Stomach (tissue), 9 donors: ENCODE results near the gene CCDC127. TPM values are rescaled to one million over a fixed set of nuclear protein-coding genes. Genes with fewer than 3 reads are reported as not detected.

Experiments used
- DNase-seq, 2 donors: peaks; one replicate each; pipeline versions ENCODE4 v3.0.0 to v3.0.0-alpha.2; 2013 to 2019
- H3K27ac ChIP-seq, 5 donors: fragments of 200-600 bp in 4 of 5; sonication (generic) in 4 of 5; one replicate each; pipeline ENCODE4 v1.5.1; 2013 to 2019; ENCODE audit warnings: mild to moderate bottlenecking in 1 of 5, moderate library complexity in 1 of 5
- H3K27me3 ChIP-seq, 3 donors: fragments of 200-600 bp; sonication (generic); one replicate each; pipeline ENCODE4 v1.5.1; 2017 to 2019; ENCODE audit warnings: mixed run types in 1 of 3
- H3K36me3 ChIP-seq, 4 donors: fragments of 200-600 bp; sonication (generic); 1 replicate in 3 of 4; 2 replicates in 1 of 4; pipeline ENCODE4 v1.5.1; 2016 to 2019
- H3K4me1 ChIP-seq, 4 donors: fragments of 200-600 bp; sonication (generic); one replicate each; pipeline ENCODE4 v1.5.1; 2016 to 2019
- H3K4me3 ChIP-seq, 4 donors: fragments of 200-600 bp; sonication (generic) in 3 of 4; one replicate each; pipeline ENCODE4 v1.5.1; 2016 to 2019; ENCODE audit warnings: mild to moderate bottlenecking in 1 of 4
- H3K9me3 ChIP-seq, 4 donors: fragments of 200-600 bp; sonication (generic); one replicate each; pipeline ENCODE4 v1.5.1; 2016 to 2019
- EP300 ChIP-seq: sonication (generic); formaldehyde crosslinking; IDR thresholded peaks from one replicate; pipeline ENCODE4 v1.6.1; 2017; ENCODE audit warnings: antibody characterized with exemption
- POLR2A ChIP-seq, 4 donors: fragments of 450-650 bp; IDR thresholded peaks; one replicate each; pipeline ENCODE4 v1.6.1; 2016; ENCODE audit warnings: antibody characterized with exemption in 4 of 4, control low read depth in 2 of 4, mild to moderate bottlenecking in 1 of 4, moderate library complexity in 1 of 4
- POLR2AphosphoS5 ChIP-seq, 3 donors: sonication (generic); formaldehyde crosslinking; IDR thresholded peaks; one replicate each; pipeline ENCODE4 v1.6.1; 2016; ENCODE audit warnings: antibody characterized with exemption in 3 of 3
- WGBS, 5 donors: extraction: QIAGEN DNeasy Blood & Tissue Kit in 3 of 5; methylation state at CpG; one replicate each; pipeline versions ENCODE4 v1.1.5 to v1.1.7; 2013 to 2018; 5-methylcytosine and 5-hydroxymethylcytosine counted together
- intact Hi-C: fragments of 100-400 bp; cut with DNase I; formaldehyde crosslinking; loops from one replicate; pipeline ENCODE4 v1.15.1; 2023; ENCODE audit warnings: low total_unique reads
- polyA plus RNA-seq, 3 donors: library from polyadenylated mRNA; stranded (reverse); fragments of 200-250 nt; gene quantifications; one replicate each; pipeline ENCODE4 v1.2.3, GENCODE V29; 2013
- total RNA-seq, 5 donors: library from RNA; depleted of rRNA; stranded (reverse); fragments of >200 nt; gene quantifications; one replicate each; pipeline versions ENCODE4 v1.1.0 to v1.2.3, GENCODE V29; 2014 to 2016
- TF ChIP-seq, protein P1 (sequence below), 7 experiments: fragments of 450-650 bp in 4 of 7; fragments of 200-600 bp in 3 of 7; sonication (generic) in 3 of 7; IDR thresholded peaks; one replicate each; pipeline ENCODE4 v1.5.1; 2016 to 2019; ENCODE audit warnings: antibody characterized with exemption in 7 of 7, control low read depth in 2 of 7, mild to moderate bottlenecking in 1 of 7
- donor health status: healthy with polysubstance abuse.
- donor health status: Bipolar disorder and iron deficiency.
- donor health status: healthy.

CCDC127 gene
- total and polyA plus RNA-seq, 8 donors, result 1.2 to 8.5 (median 1.8) TPM

DNA sequence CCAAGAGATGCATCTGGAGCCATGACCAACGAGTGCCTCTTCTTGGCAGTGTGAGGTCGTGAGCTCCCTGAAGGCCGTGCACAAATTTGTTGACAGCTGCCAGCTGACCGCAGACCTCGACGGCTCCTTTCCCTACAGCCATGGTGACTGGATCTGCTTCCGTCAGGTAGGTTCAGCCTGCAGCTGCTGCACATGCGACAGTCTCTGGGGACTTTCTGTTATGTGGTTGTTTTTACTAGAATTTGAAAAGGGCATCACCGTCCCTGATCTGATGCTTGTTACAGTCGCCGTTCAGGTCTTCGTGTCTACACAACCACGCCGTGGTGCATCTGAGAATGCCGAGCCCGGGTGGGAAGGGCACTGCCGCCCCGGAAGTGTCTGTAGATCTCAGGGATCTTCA, 63.1 kb downstream of the CCDC127 start:
- TF ChIP-seq, protein P1, sequence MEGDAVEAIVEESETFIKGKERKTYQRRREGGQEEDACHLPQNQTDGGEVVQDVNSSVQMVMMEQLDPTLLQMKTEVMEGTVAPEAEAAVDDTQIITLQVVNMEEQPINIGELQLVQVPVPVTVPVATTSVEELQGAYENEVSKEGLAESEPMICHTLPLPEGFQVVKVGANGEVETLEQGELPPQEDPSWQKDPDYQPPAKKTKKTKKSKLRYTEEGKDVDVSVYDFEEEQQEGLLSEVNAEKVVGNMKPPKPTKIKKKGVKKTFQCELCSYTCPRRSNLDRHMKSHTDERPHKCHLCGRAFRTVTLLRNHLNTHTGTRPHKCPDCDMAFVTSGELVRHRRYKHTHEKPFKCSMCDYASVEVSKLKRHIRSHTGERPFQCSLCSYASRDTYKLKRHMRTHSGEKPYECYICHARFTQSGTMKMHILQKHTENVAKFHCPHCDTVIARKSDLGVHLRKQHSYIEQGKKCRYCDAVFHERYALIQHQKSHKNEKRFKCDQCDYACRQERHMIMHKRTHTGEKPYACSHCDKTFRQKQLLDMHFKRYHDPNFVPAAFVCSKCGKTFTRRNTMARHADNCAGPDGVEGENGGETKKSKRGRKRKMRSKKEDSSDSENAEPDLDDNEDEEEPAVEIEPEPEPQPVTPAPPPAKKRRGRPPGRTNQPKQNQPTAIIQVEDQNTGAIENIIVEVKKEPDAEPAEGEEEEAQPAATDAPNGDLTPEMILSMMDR (IDR thresholded peaks at IDR 0.05), result no peak
- TF ChIP-seq POLR2AphosphoS5 (IDR thresholded peaks at IDR 0.05) (no peak), POLR2A (IDR thresholded peaks at IDR 0.05) (no peak), EP300 (no peak)
- no peak for DNase-seq
- intact Hi-C loops, result no loop called here
- Histone ChIP-seq H3K27ac (no peak overlapping the region), H3K4me1 (no peaks in the 10 kb centered on the region), H3K36me3 (peaks cover 0 to 5% (median 0%) of the 10 kb centered on the region in 4 donors), H3K4me3 (no peak overlapping the region), H3K27me3 (peaks cover 0 to 16% (median 0%) of the 10 kb centered on the region in 3 donors), H3K9me3 (no peaks in the 10 kb centered on the region)
- WGBS, 5 donors, result 87 to 95% (median 93%) methylated on average over 18 of the region's 18 CpGs

DNA sequence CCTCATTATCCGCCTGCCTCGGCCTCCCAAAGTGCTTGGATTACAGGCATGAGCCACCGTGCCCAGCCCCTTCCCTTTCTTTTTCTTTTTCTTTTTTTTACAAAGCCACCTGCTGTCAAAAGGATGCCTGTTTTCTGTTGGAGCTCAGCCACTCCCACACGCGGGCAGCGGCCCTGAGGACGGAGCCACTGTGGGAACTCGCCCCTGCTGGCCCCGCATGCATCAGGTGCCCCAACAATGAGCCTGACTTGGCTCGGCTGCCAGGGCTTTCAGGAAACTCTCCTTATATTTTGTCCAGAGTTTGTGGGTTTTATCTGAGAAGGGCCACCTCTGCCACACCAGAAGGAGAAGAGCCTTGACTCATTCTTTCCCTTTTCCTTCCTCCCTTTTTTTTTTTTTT, 63.7 kb downstream of the CCDC127 start:
- H3K4me3 ChIP-seq, result no peak overlapping the region
- DNase-seq, result no peak
- WGBS, 5 donors, result 66 to 93% (median 83%) methylated on average over 10 of the region's 10 CpGs
- H3K27ac ChIP-seq, result no peak overlapping the region
- H3K36me3 ChIP-seq, result peaks cover 0 to 5% (median 0%) of the 10 kb centered on the region in 4 donors
- intact Hi-C loops, result no loop called here
- TF ChIP-seq EP300, result no peak
- TF ChIP-seq, protein P1 (IDR thresholded peaks at IDR 0.05), result no peak
- no peak for TF ChIP-seq POLR2A (IDR thresholded peaks at IDR 0.05)
- TF ChIP-seq POLR2AphosphoS5 (IDR thresholded peaks at IDR 0.05), result no peak
- no peaks in the 10 kb centered on the region for H3K4me1 ChIP-seq
- peaks cover 0 to 3% (median 0%) of the 10 kb centered on the region in 4 donors for H3K9me3 ChIP-seq
- peaks cover 0 to 11% (median 0%) of the 10 kb centered on the region in 3 donors for H3K27me3 ChIP-seq

DNA sequence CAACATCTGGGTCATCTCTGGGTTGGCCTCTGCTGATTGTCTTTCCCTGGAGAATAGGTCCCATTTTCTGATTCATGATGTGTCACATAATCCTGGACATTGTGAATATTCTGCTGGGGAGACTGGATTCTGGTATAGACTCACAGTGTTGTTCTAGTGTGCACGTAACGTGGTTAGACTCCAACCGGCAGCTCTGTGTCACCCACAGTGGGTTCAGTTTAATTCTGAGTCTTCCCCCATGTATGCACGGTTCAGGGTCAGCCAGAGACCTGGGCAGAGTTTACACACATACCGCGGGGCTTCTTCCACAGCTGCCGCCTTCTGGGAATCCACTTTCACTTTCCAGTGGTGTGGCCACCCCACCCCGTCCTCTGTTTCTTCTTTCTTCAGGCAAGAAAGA, 64.7 kb downstream of the CCDC127 start:
- Histone ChIP-seq H3K4me1 (no peaks in the 10 kb centered on the region), H3K27me3 (peaks cover 0 to under 1% (median 0%) of the 10 kb centered on the region in 3 donors), H3K4me3 (no peak overlapping the region), H3K36me3 (peaks cover 0 to 5% (median 0%) of the 10 kb centered on the region in 4 donors), H3K27ac (no peak overlapping the region), H3K9me3 (peaks cover 0 to 10% (median 2%) of the 10 kb centered on the region in 4 donors)
- no peak for DNase-seq
- intact Hi-C loops, result no loop called here
- TF ChIP-seq POLR2AphosphoS5 (IDR thresholded peaks at IDR 0.05), result no peak
- TF ChIP-seq, protein P1 (IDR thresholded peaks at IDR 0.05), result no peak
- no peak for TF ChIP-seq EP300
- no peak for TF ChIP-seq POLR2A (IDR thresholded peaks at IDR 0.05)
- WGBS, 5 donors, result 60 to 84% (median 78%) methylated on average over 8 of the region's 8 CpGs

DNA sequence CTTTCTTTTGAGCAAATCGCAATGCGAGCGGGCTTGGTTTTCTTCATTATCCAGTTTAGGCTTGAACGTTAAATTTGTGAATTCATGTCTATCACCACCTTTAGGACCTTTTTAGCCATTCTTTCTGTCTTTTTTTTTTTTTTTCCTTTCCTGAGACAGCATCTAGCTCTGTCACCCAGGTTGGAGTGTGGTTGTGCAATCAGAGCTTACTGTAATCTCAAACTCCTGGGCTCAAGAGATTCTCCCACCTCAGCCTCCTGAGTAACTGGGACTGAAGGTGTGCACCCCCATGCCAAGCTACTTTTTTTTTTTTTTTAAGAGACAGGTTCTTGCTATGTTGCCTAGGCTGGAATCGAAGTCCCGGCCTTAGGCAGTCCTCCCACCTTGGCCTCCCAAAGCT, 65.9 kb downstream of the CCDC127 start:
- TF ChIP-seq EP300, result no peak
- TF ChIP-seq, protein P1 (IDR thresholded peaks at IDR 0.05), result no peak
- TF ChIP-seq POLR2AphosphoS5 (IDR thresholded peaks at IDR 0.05), result no peak
- no peak for TF ChIP-seq POLR2A (IDR thresholded peaks at IDR 0.05)
- peaks cover 0 to 5% (median 0%) of the 10 kb centered on the region in 4 donors for H3K36me3 ChIP-seq
- no peaks in the 10 kb centered on the region for H3K4me1 ChIP-seq
- no peak overlapping the region for H3K4me3 ChIP-seq
- 69 to 98% (median 94%) methylated on average over 6 of the region's 6 CpGs for WGBS, 5 donors
- intact Hi-C loops, result no loop called here
- peaks cover 5 to 22% (median 14%) of the 10 kb centered on the region in 4 donors for H3K9me3 ChIP-seq
- H3K27ac ChIP-seq, result no peak overlapping the region
- no peaks in the 10 kb centered on the region for H3K27me3 ChIP-seq
- no peak for DNase-seq
